GM13977 (cell line): ENCODE measurements around the gene ACTMAP.

ENCODE experiments used
- DNase-seq: peaks from one replicate; pipeline ENCODE4 v3.0.0; 2012; ENCODE audit warnings: low spot score
- CTCF ChIP-seq: IDR thresholded peaks from 2 replicates; pipeline ENCODE4 v1.5.1; 2012; ENCODE audit warnings: mild to moderate bottlenecking, control low read depth; ENCODE audit not compliant: insufficient read depth; ENCODE audit errors: extremely low read depth, missing control alignments
- in situ Hi-C: fragments of 300-500 bp; cut with MboI; formaldehyde crosslinking; loops from one replicate; pipeline ENCODE4 v1.12.0; 2022; ENCODE audit warnings: low sequenced_read_pairs, low pct_unique_long_range_greater_than_20kb, mixed read lengths, inconsistent platforms; ENCODE audit not compliant: unreplicated experiment

Gene ACTMAP

GRCh38 chr19:40697007-40697406 is 53.3 kb downstream of the ACTMAP start:
- in situ Hi-C loops, result no loop called here
- TF ChIP-seq CTCF, result no peak
- DNase-seq, result no peak

DNA sequence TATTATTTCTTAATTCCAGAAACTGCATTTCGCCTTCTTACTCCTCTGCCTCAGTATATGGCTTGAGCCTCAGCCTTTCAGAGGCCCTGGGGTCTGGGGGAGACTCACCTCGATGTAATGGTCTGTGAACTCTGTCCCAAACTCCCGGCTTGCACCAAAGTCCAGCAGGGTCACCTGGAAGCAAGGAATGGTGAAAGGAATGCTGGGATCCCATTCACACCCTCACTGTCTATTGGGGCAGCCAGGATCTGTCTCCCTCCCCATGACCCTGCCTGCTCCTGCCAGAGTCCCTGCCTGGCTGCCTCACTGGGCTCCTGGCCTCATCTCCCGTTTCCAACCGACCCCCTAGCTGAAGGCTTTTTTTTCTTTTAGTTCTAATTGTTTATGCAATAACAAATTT is 54.4 kb downstream of the ACTMAP start:
- TF ChIP-seq CTCF, result no peak
- in situ Hi-C loops, result no loop called here
- DNase-seq, result no peak

DNA sequence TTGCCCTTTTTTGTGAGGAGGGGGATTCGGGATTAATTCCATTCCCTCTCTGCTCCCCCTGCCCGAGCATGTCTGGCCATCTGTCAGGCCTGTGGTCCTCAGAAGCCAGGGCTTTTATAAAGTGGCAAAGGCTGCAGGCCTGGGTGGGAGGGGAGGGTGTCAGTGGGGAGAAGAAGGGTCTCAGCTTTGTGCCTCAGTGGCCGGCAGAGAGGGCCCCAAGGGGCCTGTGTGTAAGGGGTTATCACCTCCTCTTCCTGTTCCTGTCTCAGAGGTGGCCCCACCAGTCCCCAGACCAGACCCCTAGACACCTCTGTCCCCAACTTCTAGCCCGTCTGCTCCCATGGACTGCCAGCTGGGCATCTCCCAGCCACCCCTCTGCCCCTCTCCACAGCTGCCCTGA is 56.4 kb downstream of the ACTMAP start:
- DNase-seq, result no peak
- in situ Hi-C loops, result no loop called here
- no peak for TF ChIP-seq CTCF

- TF ChIP-seq CTCF, result no peak
- DNase-seq, result no peak
- in situ Hi-C loops, result no loop called here
Measured at GRCh38 chr19:40693150-40693788, 57.0 kb downstream of the ACTMAP start.

- in situ Hi-C loops, result no loop called here
Measured at GRCh38 chr19:40692212-40692551, 58.1 kb downstream of the ACTMAP start.

GRCh38 chr19:40691421-40692211 is 58.7 kb downstream of the ACTMAP start:
- in situ Hi-C loops, result no loop called here
- peak; percentile 54 for DNase-seq

More at GRCh38 chr19:40692212-40692551, 58.1 kb downstream of the ACTMAP start:
- DNase-seq, result no peak
- TF ChIP-seq CTCF, result no peak

More at GRCh38 chr19:40691421-40692211, 58.7 kb downstream of the ACTMAP start:
- no peak for TF ChIP-seq CTCF
